ENCODE measurements around the gene FGFBP3.

DNA sequence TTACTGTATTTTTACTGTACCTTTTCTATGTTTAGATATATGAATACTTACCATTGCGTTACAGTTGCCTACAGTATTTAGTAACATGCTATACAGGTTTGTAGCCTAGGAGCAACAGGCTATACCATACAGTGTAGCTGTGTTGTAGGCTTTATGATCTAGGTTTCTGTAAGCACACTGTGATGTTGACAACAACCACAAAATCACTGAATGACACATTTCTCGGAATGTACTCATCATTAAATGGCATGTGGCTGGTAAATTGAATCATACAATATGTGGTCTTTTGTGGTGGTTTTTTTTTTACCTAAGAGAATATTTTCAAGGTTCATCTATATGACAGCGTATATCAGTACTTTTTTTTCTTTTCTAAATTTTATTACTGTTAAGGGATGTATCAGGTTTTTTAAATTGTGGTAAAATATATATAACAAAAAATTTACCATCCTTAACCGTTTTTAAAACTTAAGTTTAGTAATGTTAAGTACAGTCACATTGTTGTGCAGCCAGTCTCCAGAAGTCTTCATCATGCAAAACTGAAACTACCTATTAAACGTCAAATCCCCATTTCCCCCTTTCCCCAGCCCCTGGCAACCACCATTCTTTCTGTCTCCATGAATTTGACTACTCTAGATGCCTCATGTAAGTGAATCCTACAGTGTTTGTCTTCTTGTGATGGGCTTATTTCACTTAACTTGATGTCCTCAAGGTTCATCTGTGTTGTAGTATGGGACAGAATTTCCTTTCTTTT is 35.8 kb upstream of the FGFBP3 start:
- TF ChIP-seq POLR2A (IDR thresholded peaks at IDR 0.05): no peak
- TF ChIP-seq, protein P1, sequence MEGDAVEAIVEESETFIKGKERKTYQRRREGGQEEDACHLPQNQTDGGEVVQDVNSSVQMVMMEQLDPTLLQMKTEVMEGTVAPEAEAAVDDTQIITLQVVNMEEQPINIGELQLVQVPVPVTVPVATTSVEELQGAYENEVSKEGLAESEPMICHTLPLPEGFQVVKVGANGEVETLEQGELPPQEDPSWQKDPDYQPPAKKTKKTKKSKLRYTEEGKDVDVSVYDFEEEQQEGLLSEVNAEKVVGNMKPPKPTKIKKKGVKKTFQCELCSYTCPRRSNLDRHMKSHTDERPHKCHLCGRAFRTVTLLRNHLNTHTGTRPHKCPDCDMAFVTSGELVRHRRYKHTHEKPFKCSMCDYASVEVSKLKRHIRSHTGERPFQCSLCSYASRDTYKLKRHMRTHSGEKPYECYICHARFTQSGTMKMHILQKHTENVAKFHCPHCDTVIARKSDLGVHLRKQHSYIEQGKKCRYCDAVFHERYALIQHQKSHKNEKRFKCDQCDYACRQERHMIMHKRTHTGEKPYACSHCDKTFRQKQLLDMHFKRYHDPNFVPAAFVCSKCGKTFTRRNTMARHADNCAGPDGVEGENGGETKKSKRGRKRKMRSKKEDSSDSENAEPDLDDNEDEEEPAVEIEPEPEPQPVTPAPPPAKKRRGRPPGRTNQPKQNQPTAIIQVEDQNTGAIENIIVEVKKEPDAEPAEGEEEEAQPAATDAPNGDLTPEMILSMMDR (IDR thresholded peaks at IDR 0.05): no peak
